Bronchial epithelial cell (primary cell): ENCODE results near the gene ACP6. TPM values are rescaled to one million over a fixed set of nuclear protein-coding genes. Genes with fewer than 3 reads are reported as not detected.
"Not testable (repeated sequence)": the region's sequence is repeated elsewhere in the genome, so short reads cannot be mapped to it uniquely, and the experiment has no call there.

Experiments used
- DNase-seq: peaks from one replicate; pipeline ENCODE4 v3.0.0-alpha.2; 2010; ENCODE audit warnings: low read depth
- FAIRE-seq: peaks from 2 replicates; lab custom pipeline; 2011; peaks lifted over from hg19 to GRCh38; lab: Jason Lieb, UNC
- H3K27me3 ChIP-seq: 2 replicates; pipeline ENCODE4 v1.5.1; 2011; ENCODE audit warnings: low read length; ENCODE audit not compliant: control insufficient read depth, insufficient read depth
- H3K36me3 ChIP-seq: 2 replicates; pipeline ENCODE4 v1.5.1; 2011; ENCODE audit warnings: low read length; ENCODE audit not compliant: control insufficient read depth, insufficient read depth
- H3K4me3 ChIP-seq: 2 replicates; pipeline ENCODE4 v1.5.1; 2011; ENCODE audit warnings: mild to moderate bottlenecking, low read depth, low read length, control low read depth
- total RNA-seq: library from RNA; depleted of rRNA; stranded (reverse); fragments of >200 nt; gene quantifications from 2 replicates; pipeline ENCODE4 v1.2.1, GENCODE V29; 2014
- TF ChIP-seq, protein P1 (sequence below): IDR thresholded peaks from 2 replicates; pipeline ENCODE4 v1.5.1; 2011; ENCODE audit warnings: mild to moderate bottlenecking, moderate library complexity, low read length, control low read depth, inconsistent platforms; ENCODE audit not compliant: insufficient read depth, severe bottlenecking

Gene ACP6
- total RNA-seq, 1 donor from 2014 or later, result 6.6 TPM

DNA sequence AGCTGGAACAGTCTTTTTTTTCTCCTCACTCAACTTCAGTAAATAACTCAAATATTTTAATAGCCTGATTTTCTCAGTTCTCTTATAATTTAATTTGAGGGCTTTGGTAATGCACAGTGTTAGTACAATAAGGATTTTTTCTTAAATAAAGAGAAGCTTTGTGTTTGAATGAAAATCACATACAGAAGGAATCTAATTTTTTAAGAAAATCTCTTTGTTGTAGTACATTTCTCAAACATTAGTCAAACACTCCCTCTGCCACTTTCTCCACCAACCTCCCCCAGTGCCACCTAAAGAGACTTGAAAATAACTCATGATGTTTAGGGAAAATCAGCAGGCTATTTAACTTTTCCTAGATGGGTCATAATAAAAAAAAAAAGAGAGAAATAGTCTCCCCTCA, 42.3 kb upstream of the ACP6 start:
- DNase-seq (no peak), FAIRE-seq (no peak)
- TF ChIP-seq, protein P1, sequence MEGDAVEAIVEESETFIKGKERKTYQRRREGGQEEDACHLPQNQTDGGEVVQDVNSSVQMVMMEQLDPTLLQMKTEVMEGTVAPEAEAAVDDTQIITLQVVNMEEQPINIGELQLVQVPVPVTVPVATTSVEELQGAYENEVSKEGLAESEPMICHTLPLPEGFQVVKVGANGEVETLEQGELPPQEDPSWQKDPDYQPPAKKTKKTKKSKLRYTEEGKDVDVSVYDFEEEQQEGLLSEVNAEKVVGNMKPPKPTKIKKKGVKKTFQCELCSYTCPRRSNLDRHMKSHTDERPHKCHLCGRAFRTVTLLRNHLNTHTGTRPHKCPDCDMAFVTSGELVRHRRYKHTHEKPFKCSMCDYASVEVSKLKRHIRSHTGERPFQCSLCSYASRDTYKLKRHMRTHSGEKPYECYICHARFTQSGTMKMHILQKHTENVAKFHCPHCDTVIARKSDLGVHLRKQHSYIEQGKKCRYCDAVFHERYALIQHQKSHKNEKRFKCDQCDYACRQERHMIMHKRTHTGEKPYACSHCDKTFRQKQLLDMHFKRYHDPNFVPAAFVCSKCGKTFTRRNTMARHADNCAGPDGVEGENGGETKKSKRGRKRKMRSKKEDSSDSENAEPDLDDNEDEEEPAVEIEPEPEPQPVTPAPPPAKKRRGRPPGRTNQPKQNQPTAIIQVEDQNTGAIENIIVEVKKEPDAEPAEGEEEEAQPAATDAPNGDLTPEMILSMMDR, result no peak
- no peak overlapping the region for H3K4me3 ChIP-seq
- no peaks in the 10 kb centered on the region for H3K36me3 ChIP-seq
- no peaks in the 10 kb centered on the region for H3K27me3 ChIP-seq

GRCh38 chr1:147700042-147701006, 30.0 kb upstream of the ACP6 start:
- TF ChIP-seq, protein P1, result peak; percentile 91
- H3K36me3 ChIP-seq, result no peaks in the 10 kb centered on the region
- H3K27me3 ChIP-seq, result no peaks in the 10 kb centered on the region
- H3K4me3 ChIP-seq, result no peak overlapping the region
- FAIRE-seq (peak; percentile 50), DNase-seq (peak; percentile 62)

GRCh38 chr1:147699686-147700041, 29.3 kb upstream of the ACP6 start:
- H3K4me3 ChIP-seq, result no peak overlapping the region
- no peaks in the 10 kb centered on the region for H3K27me3 ChIP-seq
- peak; percentile 13 for FAIRE-seq
- no peaks in the 10 kb centered on the region for H3K36me3 ChIP-seq
- TF ChIP-seq, protein P1, result no peak
- DNase-seq, result no peak

DNA sequence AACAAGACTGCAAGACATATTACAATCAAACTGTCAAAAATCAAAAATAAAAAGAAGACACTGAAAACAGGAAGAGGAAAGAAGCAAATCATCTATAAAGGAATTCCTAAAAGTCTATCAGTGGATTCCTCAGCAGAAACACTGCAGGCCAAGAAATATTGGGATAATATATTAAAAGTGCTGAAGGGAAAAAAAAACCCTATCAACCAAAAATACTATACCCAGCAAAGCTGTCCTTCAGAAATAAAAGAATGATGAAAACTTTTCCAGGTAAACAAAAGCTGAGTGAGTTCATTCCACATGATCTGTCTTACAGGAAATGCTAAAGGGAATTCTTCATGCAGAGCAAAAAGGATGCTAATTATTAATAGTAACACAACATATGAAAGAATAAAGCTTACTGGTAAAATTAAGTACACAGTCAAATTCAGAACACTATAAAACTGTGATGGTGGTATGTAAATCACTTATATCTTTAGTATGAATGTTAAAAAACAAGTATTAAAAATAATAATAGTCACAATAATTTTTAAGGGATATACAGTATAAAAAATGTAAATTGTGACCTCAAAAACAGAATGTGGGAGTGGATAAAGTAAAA, 12.9 kb upstream of the ACP6 start:
- FAIRE-seq, result no peak
- TF ChIP-seq, protein P1, result no peak
- no peaks in the 10 kb centered on the region for H3K27me3 ChIP-seq
- no peaks in the 10 kb centered on the region for H3K36me3 ChIP-seq
- DNase-seq, result no peak
- no peak overlapping the region for H3K4me3 ChIP-seq

DNA sequence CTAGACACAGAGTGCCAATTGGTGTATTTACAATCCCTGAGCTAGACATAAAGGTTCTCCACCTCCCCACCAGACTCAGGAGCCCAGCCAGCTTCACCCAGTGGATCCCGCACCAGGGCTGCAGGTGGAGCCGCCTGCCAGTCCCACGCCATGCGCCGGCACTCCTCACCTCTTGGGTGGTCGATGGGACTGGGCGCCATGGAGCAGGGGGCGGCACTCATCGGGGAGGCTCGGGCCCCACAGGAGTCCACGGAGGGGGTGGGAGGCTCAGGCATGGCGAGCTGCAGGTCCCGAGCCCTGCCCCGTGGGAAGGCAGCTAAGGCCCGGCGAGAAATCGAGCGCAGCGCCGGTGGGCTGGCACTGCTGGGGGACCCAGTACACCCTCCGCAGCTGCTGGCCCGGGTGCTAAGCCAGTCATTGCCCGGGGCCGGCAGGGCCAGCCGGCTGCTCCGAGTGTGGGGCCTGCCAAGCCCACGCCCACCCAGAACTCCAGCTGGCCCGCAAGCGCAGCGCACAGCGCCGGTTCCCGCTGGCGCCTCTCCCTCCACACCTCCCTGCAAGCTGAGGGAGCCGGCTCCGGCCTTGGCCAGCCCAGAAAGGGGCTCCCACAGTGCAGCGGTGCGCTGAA, 10.4 kb upstream of the ACP6 start:
- not testable (repeated sequence) for H3K4me3 ChIP-seq, DNase-seq, H3K36me3 ChIP-seq, FAIRE-seq, H3K27me3 ChIP-seq

- FAIRE-seq, result not testable (repeated sequence)
Measured at GRCh38 chr1:147677681-147678080, 7.4 kb upstream of the ACP6 start.

More at GRCh38 chr1:147677681-147678080, 7.4 kb upstream of the ACP6 start:
- not testable (repeated sequence) for DNase-seq, H3K36me3 ChIP-seq, H3K27me3 ChIP-seq, H3K4me3 ChIP-seq
